ENCODE results near the gene VAV2. TPM values are rescaled to one million over a fixed set of nuclear protein-coding genes. Genes with fewer than 3 reads are reported as not detected.

Gene VAV2
- polyA plus RNA-seq, 1 experiment = 9.0 TPM

GRCh38 chr9:133804199-133804598, 187.9 kb downstream of the VAV2 start:
- Histone ChIP-seq H3K27ac (ENCODE audit: low read depth, low read length) (no peak overlapping the region), H3K27me3 (ENCODE audit: control insufficient read depth, insufficient read depth, low read length) (no peaks in the 10 kb centered on the region), H3K4me3 (ENCODE audit: low read depth, low read length) (no peak overlapping the region), H3K9me3 (ENCODE audit: control insufficient read depth, insufficient read depth, low read length) (no peaks in the 10 kb centered on the region)
- POLR2A ChIA-PET = no interaction called here
- CTCF ChIA-PET = interaction anchor here (1.1 to 2.4 kb wide), 3 partner anchors 11 to 190 kb away, joined by 4 to 9 read pairs (median 5); no protein-coding TSS in a partner anchor
- TF ChIP-seq CTCF (IDR thresholded peaks at IDR 0.05; ENCODE audit: low read depth, low read length) = no peak
- no peak for DNase-seq (ENCODE audit: low read depth, low spot score)

- Histone ChIP-seq H3K9me3 (ENCODE audit: control insufficient read depth, insufficient read depth, low read length) (no peaks in the 10 kb centered on the region), H3K27me3 (ENCODE audit: control insufficient read depth, insufficient read depth, low read length) (no peaks in the 10 kb centered on the region), H3K27ac (ENCODE audit: low read depth, low read length) (no peak overlapping the region), H3K4me3 (ENCODE audit: low read depth, low read length) (no peak overlapping the region)
- DNase-seq (ENCODE audit: low read depth, low spot score) = no peak
- ChIA-PET POLR2A (no interaction called here), CTCF (interaction anchor here (1.4 to 2.4 kb wide), 2 partner anchors 22 to 191 kb away, joined by 5 to 9 read pairs; no protein-coding TSS in a partner anchor)
- TF ChIP-seq CTCF (IDR thresholded peaks at IDR 0.05; ENCODE audit: low read depth, low read length) = no peak
Measured at GRCh38 chr9:133803745-133804144, 188.4 kb downstream of the VAV2 start.

GRCh38 chr9:133803028-133803585, 189.0 kb downstream of the VAV2 start:
- no peak overlapping the region for H3K27ac ChIP-seq (ENCODE audit: low read depth, low read length)
- no peak for TF ChIP-seq CTCF (IDR thresholded peaks at IDR 0.05; ENCODE audit: low read depth, low read length)
- H3K27me3 ChIP-seq (ENCODE audit: control insufficient read depth, insufficient read depth, low read length) = no peaks in the 10 kb centered on the region
- POLR2A ChIA-PET = interaction anchor here (0.6 kb wide), 1 partner anchor 15 kb away, joined by 10 read pairs; no protein-coding TSS in a partner anchor
- H3K4me3 ChIP-seq (ENCODE audit: low read depth, low read length) = no peak overlapping the region
- CTCF ChIA-PET = interaction anchor here (0.6 to 2.4 kb wide), 3 partner anchors 21 to 222 kb away, joined by 3 to 9 read pairs (median 5); partner anchors contain the start of gene BRD3OS
- H3K9me3 ChIP-seq (ENCODE audit: control insufficient read depth, insufficient read depth, low read length) = no peaks in the 10 kb centered on the region
- no peak for DNase-seq (ENCODE audit: low read depth, low spot score)

GRCh38 chr9:133801739-133802138, 190.4 kb downstream of the VAV2 start:
- no peak for DNase-seq (ENCODE audit: low read depth, low spot score)
- Histone ChIP-seq H3K27ac (ENCODE audit: low read depth, low read length) (no peak overlapping the region), H3K4me3 (ENCODE audit: low read depth, low read length) (no peak overlapping the region), H3K27me3 (ENCODE audit: control insufficient read depth, insufficient read depth, low read length) (no peaks in the 10 kb centered on the region), H3K9me3 (ENCODE audit: control insufficient read depth, insufficient read depth, low read length) (no peaks in the 10 kb centered on the region)
- CTCF ChIA-PET = no interaction called here
- POLR2A ChIA-PET = no interaction called here
- no peak for TF ChIP-seq CTCF (IDR thresholded peaks at IDR 0.05; ENCODE audit: low read depth, low read length)

GRCh38 chr9:133800266-133800665, 191.9 kb downstream of the VAV2 start:
- Histone ChIP-seq H3K27ac (ENCODE audit: low read depth, low read length) (no peak overlapping the region), H3K4me3 (ENCODE audit: low read depth, low read length) (no peak overlapping the region), H3K27me3 (ENCODE audit: control insufficient read depth, insufficient read depth, low read length) (no peaks in the 10 kb centered on the region), H3K9me3 (ENCODE audit: control insufficient read depth, insufficient read depth, low read length) (no peaks in the 10 kb centered on the region)
- POLR2A ChIA-PET = no interaction called here
- no peak for TF ChIP-seq CTCF (IDR thresholded peaks at IDR 0.05; ENCODE audit: low read depth, low read length)
- CTCF ChIA-PET = interaction anchor here (1.6 kb wide), 1 partner anchor 195 kb away, joined by 3 read pairs; no protein-coding TSS in a partner anchor
- DNase-seq (ENCODE audit: low read depth, low spot score) = no peak
